Activated effector memory CD4-positive, alpha-beta T cell treated with Interleukin-2 at 50 U/mL for 16 hours (primary cell): Measurements from ENCODE around the gene C19orf85.
A peak's percentile ranks its signal among the peaks of the same experiment; 100 is the strongest.

Source experiments
- DNase-seq: peaks from one replicate; pipeline ENCODE4 v3.0.0-alpha.2; 2020

Gene C19orf85

DNA sequence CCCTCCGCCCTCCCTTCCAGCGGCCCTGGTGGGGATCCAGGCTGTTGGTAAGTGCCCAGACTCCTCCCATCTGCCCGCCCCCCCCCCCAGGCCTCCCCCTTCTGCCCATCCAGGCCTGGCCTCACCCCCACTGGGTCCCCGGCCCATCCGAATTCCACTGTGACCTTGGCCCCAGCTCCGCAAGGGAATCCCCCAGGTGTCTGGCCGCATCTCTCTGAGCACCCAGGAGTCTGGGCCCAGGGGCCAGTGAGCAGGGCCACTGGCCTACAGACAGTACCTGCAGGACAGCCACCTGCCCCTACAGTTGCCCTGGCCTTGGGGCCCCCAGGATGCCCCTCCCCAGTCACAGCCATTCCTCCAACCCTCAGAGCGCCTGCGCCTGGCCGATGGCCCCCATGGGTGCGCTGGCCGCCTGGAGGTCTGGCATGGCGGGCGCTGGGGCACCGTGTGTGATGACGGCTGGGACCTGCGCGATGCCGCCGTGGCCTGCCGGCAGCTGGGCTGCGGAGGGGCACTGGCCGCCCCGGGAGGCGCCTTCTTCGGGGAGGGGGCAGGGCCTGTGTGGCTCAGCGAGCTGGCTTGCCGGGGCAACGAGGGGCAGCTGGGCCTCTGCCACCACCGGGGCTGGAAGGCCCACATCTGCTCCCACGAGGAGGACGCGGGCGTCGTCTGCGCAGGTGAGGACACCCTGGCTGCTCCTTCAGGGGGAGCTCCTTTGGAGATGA, 24.6 kb upstream of the C19orf85 start:
- DNase-seq: no peak

DNA sequence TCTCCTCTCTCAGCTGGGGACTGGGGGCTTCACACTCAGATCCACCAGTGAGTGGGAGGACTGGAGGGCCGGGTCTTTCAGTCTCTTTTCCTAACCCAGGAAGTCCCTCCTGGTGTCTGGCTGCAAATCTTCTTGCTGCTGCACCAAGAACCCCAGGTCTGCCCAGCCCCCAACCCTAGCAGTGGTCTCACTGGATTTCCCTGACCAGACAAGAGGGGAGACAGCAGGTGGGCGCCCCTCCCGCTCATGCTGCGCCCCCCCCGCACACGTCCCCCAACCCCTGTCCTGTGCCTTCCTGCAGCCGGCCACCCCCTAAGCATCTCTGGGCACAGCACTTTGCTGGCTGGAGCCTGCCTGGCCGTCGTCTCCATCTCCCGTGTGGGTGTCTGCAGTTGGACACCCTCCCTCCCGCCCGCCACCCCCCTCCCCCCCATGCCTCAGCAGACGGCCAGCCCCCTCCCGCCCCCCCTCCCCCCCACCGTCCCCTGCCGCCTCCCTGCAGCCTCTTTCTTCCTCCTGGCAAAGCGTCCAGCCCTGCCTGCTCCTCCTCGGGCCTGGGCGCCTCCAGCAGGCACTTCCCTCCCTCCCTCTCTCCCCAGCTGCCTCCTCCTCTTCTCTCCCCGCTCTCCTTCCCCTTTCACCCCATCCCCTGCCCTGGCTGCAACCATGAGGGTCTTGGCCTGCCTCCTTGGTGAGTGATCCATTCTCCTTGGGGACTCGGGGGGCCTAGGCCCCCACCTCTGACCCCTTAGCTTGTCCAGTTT, 23.6 kb upstream of the C19orf85 start, which contains the start of gene SSC5D:
SSC5D (plus strand) TSS at position 513 of the 764 bp plus-strand sequence; CDS start at position 667, 154 bp downstream.
- DNase-seq: no peak

DNA sequence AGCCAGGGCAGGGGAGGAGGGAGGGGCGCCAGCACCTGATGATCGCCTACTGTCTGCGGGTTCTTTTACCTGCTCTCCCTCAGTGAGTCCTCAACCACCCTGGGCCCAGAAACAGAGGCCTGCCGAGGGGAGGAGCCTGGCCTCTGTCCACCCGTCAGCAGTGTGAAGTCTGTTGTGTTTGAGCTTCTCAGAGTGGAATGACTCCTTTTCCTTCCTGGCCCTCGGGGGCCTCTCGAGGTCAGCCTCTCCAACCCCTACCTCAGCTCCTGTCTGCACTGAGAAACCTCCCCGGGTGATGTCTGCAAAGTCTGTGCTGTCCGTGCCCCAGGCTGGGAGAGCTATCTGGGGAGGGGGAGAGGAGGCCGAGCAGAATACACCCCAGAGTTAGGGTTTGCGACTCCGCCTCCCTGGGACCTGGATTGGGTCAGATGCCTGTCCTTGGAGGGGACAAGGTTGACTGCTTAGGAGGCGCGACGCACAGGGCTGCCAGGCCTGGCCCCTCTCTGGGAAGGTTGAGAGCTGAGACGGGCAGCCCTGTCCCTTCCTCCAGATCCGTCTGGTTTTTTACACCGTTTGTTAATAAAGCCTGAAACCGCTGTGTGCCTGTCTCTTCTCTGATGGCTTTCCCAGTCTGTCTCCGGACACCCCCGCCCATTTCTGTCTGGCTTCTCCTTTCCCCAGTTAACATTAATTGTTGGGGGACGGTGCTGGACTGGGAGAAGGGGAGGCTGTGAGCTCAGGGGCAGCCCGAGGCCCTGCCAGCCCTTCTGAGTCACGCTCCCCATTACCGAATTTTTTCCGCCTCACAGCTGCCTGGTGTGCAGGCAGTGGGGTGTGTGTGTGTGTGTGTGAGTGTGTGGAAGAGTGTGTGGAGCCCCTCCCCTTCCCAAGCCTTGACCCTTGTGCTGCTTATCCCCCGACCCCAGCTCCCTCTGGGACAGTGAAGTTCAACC, 22.7 kb upstream of the C19orf85 start:
- no peak for DNase-seq

DNA sequence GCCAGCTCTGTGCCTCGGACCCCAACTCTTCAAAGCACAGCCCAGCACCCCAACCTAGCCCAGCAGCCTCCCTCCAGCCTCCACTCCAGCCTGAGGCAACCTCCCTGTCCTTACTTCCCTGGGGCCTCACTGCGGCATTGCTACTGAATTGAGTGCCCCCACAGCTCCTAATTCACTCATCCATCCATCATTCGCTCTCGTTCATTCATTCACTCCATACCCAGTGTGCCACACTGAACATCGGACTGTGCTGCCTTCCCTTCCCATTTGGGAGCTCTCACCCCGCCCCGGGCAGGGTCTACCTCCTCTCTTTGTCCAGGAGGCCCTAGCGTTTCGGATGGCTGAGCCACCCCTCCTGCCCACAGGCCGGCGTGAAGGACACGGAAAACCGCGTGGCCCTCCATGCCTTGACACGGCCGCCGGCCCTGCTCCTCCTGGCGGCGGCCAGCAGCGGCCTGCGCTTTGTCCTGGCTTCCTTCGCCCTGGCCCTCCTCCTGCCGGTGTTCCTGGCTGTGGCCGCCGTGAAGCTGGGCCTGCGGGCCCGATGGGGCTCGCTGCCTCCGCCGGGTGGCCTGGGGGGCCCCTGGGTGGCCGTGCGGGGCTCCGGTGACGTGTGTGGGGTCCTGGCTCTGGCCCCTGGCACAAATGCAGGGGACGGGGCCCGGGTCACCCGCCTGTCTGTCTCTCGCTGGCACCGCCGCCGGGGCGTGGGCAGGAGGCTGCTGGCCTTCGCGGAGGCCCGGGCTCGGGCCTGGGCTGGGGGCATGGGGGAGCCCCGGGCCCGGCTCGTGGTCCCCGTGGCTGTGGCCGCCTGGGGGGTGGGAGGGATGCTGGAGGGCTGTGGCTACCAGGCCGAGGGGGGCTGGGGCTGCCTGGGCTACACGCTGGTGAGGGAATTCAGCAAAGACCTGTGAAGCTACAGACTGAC, 21.8 kb upstream of the C19orf85 start:
- no peak for DNase-seq

DNA sequence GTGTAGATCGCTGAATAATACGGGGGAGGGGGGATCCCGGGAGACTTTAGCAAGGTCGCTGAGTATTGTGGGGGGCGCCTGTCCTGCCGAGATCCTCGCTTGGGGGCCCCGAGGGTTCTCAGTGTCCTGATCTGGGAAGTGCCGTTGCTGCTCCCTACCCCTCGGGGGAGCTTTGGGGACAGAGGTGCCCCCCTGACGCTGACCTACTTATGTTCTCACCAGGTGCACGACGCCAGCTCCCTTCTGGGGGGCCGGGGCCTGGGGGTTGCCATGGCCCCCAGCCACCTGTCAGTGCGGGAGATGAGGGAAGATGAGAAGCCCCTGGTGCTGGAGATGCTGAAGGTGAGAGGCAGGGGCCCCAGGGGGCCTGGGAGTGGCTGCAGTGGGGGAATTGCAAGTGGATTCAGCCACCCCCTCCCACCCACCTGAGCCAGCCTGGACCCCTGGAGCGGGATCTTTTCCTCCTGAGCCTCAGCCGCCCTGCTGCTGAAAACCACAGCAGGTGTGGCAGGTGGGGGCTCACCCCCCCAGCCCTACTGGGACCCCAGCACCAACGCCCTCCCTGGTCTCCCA, 21.0 kb upstream of the C19orf85 start:
- DNase-seq: no peak

DNA sequence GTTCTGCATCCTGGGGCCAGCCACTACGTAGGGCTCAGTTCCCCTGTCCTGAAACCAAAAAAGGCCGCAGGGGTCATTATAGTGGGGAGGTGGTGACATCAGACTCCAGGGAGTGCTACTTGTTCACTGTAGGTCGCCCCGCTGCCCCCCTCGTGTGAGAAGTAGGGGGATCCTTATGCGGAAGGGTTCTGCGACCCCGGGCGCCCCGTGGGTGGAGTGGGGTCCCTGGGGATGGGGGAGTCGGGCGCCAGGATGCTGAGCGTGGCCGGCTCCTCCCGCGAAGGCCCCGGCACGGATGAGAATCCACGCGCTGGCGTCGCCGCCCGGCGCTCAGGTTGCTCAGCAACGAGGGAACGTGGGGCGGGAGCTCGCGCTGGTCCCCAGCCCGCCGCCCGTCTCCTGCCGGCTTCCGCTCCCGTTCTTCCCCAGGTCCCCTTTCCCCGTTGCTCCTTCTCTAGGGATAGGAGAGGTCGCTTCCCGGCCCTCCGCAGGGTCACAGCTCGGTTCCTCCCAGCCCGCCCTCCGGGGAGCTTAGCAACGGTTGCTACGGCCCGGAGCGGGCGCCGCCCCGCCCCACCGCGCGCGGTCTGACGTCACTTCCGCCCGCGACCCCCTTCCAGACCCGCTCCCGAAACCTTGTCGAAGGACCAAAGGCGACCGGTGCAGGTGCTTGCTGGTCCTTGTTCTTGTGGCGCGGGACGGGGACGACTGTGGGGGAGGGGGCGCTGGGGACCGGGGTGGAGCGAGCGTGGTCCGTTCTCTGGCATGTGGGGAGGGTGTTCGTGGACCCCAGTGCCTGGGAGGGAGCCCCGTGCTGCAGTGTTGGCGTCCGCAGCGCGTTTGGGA, 20.3 kb upstream of the C19orf85 start, which contains the start of gene NAT14:
NAT14 (plus strand) TSS at position 596 of the 846 bp plus-strand sequence. CDS start 521 bp downstream, outside the sequence.
- DNase-seq: peak; percentile 43

DNA sequence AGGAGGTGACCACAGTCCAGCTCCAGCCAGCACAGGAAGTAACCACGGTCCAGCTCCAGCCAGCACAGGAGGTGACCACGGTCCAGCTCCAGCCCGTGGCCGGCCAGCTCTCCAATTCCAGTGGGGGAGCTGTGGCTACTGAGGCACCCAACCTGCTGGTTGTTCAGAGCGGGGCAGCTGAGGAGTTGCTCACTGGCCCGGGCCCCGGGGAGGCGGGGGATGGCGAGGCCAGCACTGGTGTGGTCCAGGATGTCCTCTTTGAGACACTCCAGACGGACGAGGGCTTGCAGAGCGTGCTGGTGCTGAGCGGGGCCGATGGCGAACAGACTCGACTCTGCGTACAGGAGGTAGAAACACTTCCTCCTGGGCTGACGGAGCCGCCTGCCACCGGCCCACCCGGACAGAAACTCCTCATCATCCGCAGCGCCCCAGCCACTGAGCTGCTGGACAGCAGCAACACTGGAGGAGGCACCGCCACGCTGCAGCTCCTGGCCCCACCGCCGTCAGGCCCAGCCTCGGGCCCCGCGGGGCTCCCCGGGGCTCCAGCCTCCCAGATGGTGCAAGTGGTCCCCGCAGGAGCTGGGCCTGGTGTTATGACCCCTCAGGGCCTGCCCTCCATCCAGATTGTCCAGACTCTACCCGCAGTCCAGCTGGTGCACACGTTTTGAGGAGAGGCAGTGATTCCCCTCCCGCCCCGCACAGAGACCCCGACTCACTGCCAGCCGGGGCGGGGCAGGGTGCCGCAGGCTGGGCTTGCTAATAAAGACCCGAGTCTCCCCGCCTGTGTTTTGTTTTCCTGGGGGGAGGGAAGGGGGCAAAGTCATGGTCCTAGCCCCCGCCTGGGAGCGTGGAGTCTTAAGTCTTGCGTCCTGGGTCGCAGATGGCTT, 19.4 kb upstream of the C19orf85 start:
- DNase-seq: no peak

DNA sequence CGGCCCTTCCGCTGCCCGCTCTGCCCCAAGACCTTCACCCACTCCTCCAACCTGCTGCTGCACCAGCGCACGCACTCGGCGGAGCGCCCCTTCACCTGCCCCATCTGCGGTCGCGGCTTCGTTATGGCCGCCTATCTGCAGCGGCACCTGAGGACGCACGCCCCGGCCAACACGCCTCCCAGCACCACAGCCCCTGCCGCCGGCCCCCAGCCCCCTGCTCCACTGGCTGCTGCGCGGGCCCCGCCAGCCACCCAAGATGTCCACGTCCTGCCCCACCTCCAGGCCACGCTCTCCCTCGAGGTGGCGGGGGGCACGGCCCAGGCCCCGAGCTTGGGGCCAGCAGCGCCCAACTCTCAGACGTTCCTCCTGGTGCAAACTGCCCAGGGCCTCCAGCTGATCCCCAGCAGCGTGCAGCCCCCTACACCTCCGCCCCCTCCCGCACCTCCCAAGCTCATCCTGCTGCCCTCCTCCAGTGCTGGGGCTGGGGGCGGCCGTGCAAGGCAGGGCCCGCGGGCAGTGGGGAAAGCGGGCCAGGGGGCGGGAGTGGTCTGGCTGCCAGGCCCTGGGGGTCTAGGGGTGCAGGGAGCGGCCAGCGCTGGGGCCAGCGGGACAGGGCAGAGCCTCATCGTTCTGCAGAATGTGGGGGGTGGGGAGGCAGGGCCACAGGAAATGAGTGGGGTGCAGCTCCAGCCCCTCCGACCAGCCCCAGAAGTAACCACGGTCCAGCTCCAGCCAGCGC, 18.6 kb upstream of the C19orf85 start:
- DNase-seq: no peak

DNA sequence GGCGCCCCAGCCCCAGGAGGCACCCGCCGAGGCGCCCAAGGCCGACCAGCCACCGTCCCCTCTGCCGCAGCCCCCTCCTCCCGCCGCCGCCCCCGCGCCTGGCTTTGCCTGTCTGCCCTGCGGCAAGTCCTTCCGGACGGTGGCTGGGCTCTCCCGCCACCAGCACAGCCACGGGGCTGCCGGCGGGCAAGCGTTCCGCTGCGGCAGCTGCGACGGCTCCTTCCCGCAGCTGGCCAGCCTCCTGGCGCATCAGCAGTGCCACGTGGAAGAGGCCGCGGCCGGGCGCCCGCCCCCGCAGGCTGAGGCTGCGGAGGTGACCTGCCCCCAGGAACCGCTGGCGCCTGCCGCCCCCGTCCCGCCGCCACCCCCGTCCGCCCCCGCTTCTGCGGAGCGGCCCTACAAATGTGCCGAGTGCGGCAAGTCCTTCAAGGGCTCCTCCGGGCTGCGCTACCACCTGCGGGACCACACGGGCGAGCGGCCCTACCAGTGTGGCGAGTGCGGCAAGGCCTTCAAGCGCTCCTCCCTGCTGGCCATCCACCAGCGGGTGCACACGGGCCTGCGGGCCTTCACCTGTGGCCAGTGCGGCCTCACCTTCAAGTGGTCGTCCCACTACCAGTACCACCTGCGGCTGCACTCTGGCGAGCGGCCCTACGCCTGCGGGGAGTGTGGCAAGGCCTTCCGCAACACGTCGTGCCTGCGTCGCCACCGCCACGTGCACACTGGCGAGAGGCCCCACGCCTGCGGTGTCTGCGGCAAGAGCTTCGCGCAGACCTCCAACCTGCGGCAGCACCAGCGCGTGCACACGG, 17.8 kb upstream of the C19orf85 start:
- no peak for DNase-seq

DNA sequence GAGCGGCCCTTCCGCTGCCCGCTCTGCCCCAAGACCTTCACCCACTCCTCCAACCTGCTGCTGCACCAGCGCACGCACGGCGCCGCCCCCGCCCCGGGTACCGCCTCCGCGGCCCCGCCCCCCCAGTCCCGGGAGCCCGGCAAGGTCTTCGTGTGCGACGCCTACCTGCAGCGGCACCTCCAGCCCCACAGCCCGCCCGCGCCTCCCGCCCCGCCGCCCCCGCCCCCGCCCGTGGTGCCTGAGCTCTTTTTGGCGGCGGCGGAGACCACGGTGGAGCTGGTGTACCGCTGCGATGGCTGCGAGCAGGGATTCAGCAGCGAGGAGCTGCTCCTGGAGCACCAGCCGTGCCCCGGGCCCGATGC, 17.2 kb upstream of the C19orf85 start:
- no peak for DNase-seq

DNA sequence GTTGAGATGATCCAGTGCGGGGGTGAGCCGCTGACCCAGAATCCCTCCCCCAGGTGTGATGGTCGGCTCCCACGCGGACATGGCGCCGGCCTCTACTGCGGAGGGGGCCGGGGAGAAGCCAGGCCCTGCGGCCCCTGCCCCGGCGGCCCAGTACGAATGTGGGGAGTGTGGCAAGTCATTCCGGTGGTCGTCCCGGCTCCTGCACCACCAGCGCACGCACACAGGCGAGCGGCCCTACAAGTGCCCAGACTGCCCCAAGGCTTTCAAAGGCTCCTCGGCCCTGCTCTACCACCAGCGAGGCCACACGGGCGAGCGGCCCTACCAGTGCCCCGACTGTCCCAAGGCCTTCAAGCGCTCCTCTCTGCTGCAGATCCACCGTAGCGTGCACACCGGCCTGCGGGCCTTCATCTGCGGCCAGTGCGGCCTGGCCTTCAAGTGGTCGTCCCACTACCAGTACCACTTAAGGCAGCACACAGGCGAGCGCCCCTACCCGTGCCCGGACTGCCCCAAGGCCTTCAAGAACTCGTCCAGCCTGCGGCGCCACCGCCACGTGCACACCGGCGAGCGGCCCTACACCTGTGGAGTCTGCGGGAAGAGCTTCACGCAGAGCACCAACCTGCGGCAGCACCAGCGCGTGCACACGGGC, 16.7 kb upstream of the C19orf85 start:
- DNase-seq: no peak

DNA sequence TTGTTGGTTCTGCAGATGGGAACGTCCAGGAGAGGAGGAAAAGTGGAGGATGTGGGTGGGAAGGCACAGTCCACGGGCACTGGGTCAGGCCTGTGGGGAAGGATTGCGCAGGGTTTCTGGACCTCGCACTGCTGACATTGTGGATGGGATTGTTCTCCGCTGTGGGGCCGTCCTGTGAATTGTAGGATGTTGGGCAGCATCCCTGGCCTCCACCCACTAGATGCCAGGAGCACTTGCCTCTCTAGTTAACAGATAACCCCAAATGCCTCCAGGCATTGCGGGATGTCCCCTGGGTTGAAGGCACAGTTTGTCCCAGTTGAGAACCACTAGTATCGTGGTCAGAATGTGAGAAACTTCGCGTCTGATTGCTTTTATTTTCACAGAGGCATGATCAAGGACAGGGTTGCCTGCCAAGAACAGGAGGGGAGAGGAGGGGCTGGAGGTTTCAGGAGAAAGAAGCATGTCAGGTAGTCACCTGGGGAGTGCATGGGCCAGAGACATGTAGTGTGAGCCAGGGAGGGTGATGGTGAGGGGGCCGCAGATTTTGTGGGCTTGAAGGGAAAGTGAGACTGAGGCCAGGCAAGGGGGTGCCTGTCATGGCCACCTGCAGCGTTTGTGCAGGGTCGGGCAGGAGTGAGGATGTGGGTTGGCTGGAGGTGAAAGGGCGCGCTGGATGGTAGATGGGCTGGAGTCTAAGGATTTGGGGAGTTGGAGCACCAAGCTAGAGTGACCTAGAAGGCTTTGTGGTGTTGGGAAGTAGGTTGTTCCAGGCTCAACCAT, 15.1 kb upstream of the C19orf85 start:
- DNase-seq: no peak

DNA sequence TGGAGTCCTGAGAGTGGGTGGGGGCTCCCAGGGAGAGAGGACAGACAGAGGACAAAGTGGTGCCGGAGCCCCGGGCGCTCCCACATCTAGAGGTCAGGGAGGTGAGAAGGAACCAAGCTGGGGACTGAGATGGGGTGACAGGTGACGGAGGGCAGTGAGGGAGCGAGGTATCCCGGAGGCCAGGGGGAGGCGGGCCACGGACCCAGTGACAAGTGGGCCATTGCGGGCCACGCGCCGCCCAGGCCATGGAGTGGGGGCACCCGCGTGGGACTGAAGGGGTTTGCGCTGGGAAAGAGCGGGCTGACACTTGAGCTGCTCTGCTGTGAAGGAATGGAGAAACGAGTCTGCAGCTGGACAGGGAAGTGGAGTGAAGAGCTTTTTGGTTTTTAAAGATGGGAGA, 14.5 kb upstream of the C19orf85 start:
- DNase-seq: no peak

DNA sequence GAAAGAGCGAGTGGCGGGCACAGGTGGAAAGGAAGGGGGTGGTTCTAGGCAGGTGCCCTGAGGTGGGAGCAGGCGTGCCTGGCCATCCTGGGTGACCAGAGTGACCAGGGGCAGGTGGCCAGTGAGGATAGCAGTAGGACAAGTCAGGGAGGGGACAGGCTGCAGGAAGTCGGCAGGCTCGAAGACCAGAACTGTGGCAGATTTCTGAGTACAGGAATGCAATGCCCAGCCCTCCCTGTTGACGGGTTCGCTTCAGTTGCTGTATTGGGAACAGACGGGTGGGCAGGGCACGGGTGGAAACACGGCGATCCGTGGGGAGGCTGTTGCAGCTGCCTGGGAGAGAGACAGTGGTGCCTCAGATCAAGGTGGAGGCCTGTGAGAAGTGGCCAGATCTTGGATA, 13.8 kb upstream of the C19orf85 start:
- DNase-seq: no peak

DNA sequence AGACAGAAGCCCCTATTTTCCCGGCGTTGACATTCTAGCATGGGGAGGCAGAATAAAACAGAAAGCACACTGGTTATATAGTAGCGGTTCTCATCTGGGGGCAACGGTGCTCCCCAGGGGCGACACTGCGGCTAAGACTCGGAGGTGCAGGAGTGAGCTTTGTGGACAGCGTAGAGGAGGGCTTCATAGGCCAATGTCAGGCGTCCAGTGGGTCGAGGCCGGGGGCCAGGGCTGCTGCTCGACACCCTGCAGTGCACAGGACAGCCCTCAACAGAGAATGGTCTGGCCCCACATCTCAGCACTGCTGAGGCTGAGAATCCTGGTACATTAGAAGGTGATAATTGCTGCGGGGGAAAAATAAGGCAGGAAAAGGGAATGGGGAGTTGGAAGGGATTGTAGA, 13.4 kb upstream of the C19orf85 start:
- DNase-seq: no peak

DNA sequence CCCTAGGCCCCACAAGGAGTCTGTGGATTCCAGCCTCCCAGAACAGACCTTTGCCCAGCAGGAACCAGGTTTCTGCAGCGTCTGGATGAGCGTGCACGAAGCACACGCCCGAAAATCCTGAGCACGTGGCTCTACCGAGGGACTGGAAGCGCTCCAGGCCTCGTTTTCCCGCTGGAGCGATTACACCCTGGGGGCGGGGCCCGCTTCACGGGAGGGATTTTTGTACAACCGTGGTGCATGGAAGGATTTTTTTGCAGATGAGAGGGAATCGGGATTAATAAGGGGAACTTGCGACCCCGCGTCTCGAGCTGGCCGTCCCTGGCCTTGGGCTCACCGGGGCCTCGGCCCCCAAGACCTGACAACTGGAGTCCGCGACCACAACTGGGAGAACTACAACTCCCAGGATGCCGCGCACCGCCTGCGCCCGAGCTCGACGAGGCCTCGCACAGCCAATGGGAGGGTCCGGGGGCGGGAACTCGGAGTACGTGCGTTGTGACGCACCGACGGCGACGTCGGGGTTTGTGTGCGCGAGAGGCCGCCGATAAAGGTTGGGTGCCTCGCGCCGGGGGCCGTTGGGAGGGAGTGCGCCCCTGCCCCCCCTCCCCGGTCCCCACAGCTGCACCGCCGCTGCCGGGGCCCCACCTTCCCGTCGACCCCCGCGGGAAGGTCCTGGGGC, 11.7 kb upstream of the C19orf85 start, which contains the start of gene ZNF628:
ZNF628 (plus strand) TSS at position 518 of the 676 bp plus-strand sequence. CDS start 3,294 bp downstream, outside the sequence.
- DNase-seq: peak; percentile 98
